Measurements from ENCODE around the gene FBXO33. TPM values are rescaled to one million over a fixed set of nuclear protein-coding genes. Genes with fewer than 3 reads are reported as not detected.

The FBXO33 gene
- total RNA-seq, 2 donors from 2014 or later = 11.9 to 13.2 TPM

DNA sequence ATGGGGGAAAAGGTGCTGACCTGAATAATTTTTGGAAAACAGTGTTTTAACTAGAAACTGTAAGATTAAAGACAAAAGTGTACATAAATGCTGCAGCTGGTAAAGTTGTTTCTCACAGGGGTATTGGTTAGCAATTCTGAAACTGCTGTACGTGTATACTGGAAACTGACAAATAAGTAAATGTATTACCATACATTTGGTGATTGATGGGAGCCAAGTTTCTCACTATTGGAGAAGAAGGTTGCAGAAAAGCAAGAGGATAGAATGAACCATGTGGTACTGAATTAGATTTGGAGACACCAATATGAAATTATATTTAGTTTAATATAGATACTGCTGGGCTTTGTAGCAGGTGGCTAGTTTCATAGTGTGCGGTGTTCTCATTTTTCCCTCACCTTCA lies 19.6 kb upstream of the FBXO33 start:
- H3K4me3 ChIP-seq = no peak overlapping the region
- no peak overlapping the region for H3K27ac ChIP-seq
- ATAC-seq (no peak), DNase-seq (no peak)
- no peaks in the 10 kb centered on the region for H3K36me3 ChIP-seq (replicated peaks in 1 of 2; ENCODE audit: insufficient read depth in 1 of 2, low read depth in 2 of 2)
- no peaks in the 10 kb centered on the region for H3K9me3 ChIP-seq
- intact Hi-C loops (cut with DNase I) = no loop called here
- TF ChIP-seq, protein P1, sequence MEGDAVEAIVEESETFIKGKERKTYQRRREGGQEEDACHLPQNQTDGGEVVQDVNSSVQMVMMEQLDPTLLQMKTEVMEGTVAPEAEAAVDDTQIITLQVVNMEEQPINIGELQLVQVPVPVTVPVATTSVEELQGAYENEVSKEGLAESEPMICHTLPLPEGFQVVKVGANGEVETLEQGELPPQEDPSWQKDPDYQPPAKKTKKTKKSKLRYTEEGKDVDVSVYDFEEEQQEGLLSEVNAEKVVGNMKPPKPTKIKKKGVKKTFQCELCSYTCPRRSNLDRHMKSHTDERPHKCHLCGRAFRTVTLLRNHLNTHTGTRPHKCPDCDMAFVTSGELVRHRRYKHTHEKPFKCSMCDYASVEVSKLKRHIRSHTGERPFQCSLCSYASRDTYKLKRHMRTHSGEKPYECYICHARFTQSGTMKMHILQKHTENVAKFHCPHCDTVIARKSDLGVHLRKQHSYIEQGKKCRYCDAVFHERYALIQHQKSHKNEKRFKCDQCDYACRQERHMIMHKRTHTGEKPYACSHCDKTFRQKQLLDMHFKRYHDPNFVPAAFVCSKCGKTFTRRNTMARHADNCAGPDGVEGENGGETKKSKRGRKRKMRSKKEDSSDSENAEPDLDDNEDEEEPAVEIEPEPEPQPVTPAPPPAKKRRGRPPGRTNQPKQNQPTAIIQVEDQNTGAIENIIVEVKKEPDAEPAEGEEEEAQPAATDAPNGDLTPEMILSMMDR (IDR thresholded peaks at IDR 0.05) = no peak
- TF ChIP-seq POLR2A (IDR thresholded peaks at IDR 0.05) = no peak
- 90 to 91% methylated on average over 2 of the region's 2 CpGs for WGBS, 2 donors
- no peaks in the 10 kb centered on the region for H3K4me1 ChIP-seq
- H3K27me3 ChIP-seq = no peaks in the 10 kb centered on the region

DNA sequence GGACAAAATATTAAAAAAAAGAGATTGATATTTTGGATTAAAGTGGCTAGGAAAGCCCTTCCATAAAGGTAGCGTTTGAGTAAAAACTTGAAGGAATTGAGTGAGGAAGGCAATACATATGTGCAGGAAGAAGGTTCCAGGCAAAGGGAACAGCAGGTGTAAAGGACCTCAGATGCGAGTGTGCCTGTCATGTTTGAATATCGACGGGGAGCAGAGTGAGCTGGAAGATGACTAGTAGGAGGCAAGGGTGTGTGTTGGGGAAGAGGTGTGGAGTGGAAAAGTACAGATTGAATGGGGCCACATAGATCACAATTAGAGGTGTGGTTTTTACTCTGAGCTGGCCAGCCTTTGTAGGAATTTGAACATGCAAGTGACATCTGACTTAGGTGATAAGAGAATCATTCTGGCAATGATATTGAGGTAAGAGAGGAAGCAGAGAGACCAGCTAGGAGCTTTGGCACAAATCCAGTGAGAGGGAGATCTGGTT lies 15.0 kb upstream of the FBXO33 start:
- no peak for TF ChIP-seq POLR2A (IDR thresholded peaks at IDR 0.05)
- TF ChIP-seq, protein P1 (IDR thresholded peaks at IDR 0.05) = no peak
- 71 to 85% methylated on average over 4 of the region's 4 CpGs for WGBS, 2 donors
- no peaks in the 10 kb centered on the region for H3K27me3 ChIP-seq
- no peaks in the 10 kb centered on the region for H3K4me1 ChIP-seq
- no peaks in the 10 kb centered on the region for H3K36me3 ChIP-seq (replicated peaks in 1 of 2; ENCODE audit: insufficient read depth in 1 of 2, low read depth in 2 of 2)
- H3K27ac ChIP-seq = no peak overlapping the region
- ATAC-seq = no peak
- H3K9me3 ChIP-seq = no peaks in the 10 kb centered on the region
- intact Hi-C loops (cut with DNase I) = no loop called here
- no peak overlapping the region for H3K4me3 ChIP-seq
- DNase-seq = no peak

DNA sequence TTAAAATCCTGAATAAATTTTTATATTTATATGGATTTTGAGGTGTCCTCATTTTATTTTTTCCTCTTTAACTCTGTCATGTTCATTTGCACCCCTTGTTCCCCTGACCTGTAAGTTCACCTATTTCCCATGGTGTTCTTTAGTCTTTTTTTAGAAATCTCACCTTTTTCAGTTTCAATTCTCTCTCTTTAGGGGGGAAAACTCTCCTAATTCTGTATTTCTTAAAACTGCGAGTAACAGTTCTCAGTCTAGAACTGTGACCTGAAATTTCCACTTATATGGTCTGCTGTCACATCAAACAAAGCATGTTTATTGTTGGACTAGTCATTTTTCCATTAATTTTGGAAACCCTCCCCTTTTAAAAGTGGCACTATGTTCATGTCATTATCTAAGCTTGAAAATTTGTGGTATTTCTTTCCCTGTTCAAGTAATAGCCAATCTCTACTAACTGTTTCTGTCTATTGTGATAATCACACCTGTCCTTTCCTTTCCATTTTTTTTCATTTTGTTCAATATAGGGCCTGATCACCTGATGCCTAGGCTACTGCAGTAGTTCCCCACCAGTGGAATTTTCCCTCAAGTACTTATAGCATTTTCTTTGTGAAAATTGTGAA lies 14.0 kb upstream of the FBXO33 start:
- DNase-seq = no peak
- H3K27me3 ChIP-seq = no peaks in the 10 kb centered on the region
- no peaks in the 10 kb centered on the region for H3K4me1 ChIP-seq
- 89% methylated on average over 1 of the region's 1 CpG for WGBS, 2 donors
- H3K27ac ChIP-seq = no peak overlapping the region
- no peak for ATAC-seq
- TF ChIP-seq, protein P1 (IDR thresholded peaks at IDR 0.05) = no peak
- no peak for TF ChIP-seq POLR2A (IDR thresholded peaks at IDR 0.05)
- no peaks in the 10 kb centered on the region for H3K36me3 ChIP-seq (replicated peaks in 1 of 2; ENCODE audit: insufficient read depth in 1 of 2, low read depth in 2 of 2)
- H3K9me3 ChIP-seq = no peaks in the 10 kb centered on the region
- no peak overlapping the region for H3K4me3 ChIP-seq
- intact Hi-C loops (cut with DNase I) = no loop called here

DNA sequence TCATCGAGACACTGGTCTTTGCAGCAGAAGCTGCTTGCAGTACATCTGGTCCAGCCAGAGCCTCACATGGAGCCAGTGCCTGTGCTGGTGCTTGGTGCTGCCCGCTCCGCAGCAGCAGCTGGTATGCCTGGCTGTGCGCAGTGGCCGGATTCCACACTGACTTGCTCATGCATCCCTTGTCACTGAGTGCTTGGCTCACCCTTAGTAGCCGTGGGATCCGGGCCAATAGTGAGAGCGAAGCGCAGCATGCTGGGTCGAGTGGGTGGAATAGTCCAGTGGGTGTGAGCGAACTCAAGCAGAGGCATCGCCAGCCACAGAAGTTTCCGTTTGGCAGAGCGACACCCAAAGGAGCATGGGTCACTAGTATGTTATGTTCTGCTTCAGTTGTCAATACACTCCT lies 10.1 kb upstream of the FBXO33 start:
- intact Hi-C loops (cut with DNase I) = no loop called here
- no peak overlapping the region for H3K27ac ChIP-seq
- H3K36me3 ChIP-seq (replicated peaks in 1 of 2; ENCODE audit: insufficient read depth in 1 of 2, low read depth in 2 of 2) = no peaks in the 10 kb centered on the region
- DNase-seq = no peak
- no peaks in the 10 kb centered on the region for H3K27me3 ChIP-seq
- WGBS, 2 donors = 88 to 93% methylated on average over 14 of the region's 14 CpGs
- no peak for TF ChIP-seq POLR2A (IDR thresholded peaks at IDR 0.05)
- TF ChIP-seq, protein P1 (IDR thresholded peaks at IDR 0.05) = no peak
- no peak for ATAC-seq
- H3K9me3 ChIP-seq = no peaks in the 10 kb centered on the region
- H3K4me3 ChIP-seq = no peak overlapping the region
- H3K4me1 ChIP-seq = no peaks in the 10 kb centered on the region

DNA sequence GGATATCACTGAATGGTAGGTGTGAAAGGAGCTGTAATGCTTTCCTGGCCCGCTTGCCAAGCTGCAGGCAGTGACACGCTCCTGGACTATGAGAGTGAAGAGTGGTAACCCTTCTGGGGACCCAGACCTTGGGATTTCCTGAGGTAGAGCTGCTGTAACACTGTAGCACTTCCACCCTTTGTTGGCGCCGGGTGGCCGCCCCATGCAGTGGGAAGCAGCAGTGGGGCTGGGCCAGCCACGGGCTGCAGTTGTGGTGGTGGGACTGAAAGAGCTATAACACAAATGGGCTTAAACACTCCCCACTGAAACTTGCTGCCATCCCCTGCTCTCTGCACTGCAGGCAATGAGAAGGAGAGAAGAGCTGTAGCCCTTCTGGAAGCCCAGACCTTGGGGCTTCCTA lies 9.6 kb upstream of the FBXO33 start:
- Histone ChIP-seq H3K4me3 (no peak overlapping the region), H3K27me3 (no peaks in the 10 kb centered on the region), H3K9me3 (no peaks in the 10 kb centered on the region), H3K4me1 (no peaks in the 10 kb centered on the region), H3K36me3 (replicated peaks in 1 of 2; ENCODE audit: insufficient read depth in 1 of 2, low read depth in 2 of 2) (no peaks in the 10 kb centered on the region), H3K27ac (no peak overlapping the region)
- DNase-seq = no peak
- intact Hi-C loops (cut with DNase I) = no loop called here
- TF ChIP-seq, protein P1 (IDR thresholded peaks at IDR 0.05) = no peak
- no peak for TF ChIP-seq POLR2A (IDR thresholded peaks at IDR 0.05)
- 64 to 93% methylated on average over 3 to 6 of the region's 6 CpGs for WGBS, 2 donors
- no peak for ATAC-seq
